HFF-Myc (cell line): ENCODE data around the gene KIFBP.
"Not testable (repeated sequence)": the region's sequence is repeated elsewhere in the genome, so short reads cannot be mapped to it uniquely, and the experiment has no call there.

ENCODE experiments used
- DNase-seq: peaks from one replicate; pipeline ENCODE4 v3.0.0-alpha.2; 2011; ENCODE audit warnings: low read depth; ENCODE audit errors: extremely low read depth
- H3K4me3 ChIP-seq: replicated peaks from 2 replicates; pipeline ENCODE4 v1.5.1; 2011; ENCODE audit warnings: low read depth, mild to moderate bottlenecking, control low read depth, low read length
- TF ChIP-seq, protein P1 (sequence below): IDR thresholded peaks from 2 replicates; pipeline ENCODE4 v1.5.1; 2012; ENCODE audit warnings: mild to moderate bottlenecking, low read depth, low read length, control low read depth; ENCODE audit errors: missing control alignments

KIFBP gene

GRCh38 chr10:69004821-69005220 lies 16.2 kb downstream of the KIFBP start:
- H3K4me3 ChIP-seq = no peak overlapping the region
- no peak for DNase-seq
- TF ChIP-seq, protein P1, sequence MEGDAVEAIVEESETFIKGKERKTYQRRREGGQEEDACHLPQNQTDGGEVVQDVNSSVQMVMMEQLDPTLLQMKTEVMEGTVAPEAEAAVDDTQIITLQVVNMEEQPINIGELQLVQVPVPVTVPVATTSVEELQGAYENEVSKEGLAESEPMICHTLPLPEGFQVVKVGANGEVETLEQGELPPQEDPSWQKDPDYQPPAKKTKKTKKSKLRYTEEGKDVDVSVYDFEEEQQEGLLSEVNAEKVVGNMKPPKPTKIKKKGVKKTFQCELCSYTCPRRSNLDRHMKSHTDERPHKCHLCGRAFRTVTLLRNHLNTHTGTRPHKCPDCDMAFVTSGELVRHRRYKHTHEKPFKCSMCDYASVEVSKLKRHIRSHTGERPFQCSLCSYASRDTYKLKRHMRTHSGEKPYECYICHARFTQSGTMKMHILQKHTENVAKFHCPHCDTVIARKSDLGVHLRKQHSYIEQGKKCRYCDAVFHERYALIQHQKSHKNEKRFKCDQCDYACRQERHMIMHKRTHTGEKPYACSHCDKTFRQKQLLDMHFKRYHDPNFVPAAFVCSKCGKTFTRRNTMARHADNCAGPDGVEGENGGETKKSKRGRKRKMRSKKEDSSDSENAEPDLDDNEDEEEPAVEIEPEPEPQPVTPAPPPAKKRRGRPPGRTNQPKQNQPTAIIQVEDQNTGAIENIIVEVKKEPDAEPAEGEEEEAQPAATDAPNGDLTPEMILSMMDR = peak; percentile 19

- TF ChIP-seq, protein P1 = no peak
- no peak overlapping the region for H3K4me3 ChIP-seq
- no peak for DNase-seq
These were observed 17.3 kb downstream of the KIFBP start for GRCh38 chr10:69005704-69006485.

DNA sequence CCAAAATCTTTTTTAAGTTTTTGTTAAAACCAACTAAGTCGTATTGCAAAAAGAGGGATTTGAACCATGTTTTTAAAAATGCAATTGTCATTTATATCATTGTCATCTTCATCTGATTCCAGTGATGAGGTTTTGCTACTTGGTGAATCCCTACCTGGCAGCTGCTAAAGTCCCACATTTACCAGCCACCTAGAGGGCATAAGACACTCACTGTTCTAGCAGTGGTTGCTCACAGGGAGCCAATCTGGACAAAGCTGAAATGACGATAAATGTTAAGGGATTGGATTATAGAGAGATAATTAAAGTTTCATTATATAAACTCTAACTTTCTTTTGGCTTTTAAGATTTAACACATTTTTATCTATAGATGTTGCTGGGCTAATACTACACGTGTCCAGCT lies 18.7 kb downstream of the KIFBP start:
- H3K4me3 ChIP-seq = no peak overlapping the region
- TF ChIP-seq, protein P1 = no peak
- DNase-seq = no peak

DNA sequence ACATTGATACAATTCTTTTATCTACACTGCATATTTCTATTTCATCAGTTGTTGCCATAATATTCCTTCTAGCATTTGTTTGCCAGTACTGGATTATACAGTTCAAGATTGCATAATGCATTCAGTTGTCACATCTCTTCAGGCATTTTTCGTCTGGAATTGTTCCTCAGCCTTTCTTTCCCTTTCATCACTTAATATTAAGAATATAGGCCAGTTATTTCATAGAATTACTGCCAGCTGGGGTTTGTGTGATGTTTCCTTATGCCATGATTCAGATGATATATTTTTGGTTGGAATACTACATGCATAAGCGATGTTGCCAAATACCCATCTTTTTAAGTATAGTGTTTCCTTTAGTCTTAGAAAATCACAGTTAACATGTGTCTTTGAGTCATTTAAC lies 20.8 kb downstream of the KIFBP start:
- TF ChIP-seq, protein P1 = no peak
- DNase-seq = no peak
- no peak overlapping the region for H3K4me3 ChIP-seq

DNA sequence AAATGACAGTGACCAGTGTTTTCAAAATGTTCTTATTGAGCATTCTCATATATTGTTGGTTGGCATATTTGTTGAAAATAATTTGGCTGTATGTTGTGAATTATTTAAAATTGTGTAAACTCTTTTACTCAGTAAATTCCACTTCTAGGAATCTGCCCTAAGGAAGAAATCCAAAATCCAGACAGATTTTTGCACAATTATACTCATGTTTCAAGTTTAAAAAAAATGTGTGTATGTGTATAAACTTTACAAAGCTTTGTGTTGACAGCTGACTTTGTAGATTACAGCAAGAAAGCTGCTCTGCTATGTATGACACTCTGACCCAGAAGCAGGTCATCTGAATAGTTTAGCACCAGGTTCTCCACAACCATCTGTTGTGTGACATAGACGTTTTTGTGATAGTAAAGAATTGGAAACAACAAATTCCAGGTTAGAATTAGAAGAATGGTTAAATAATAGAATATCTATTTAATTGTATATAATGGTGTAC lies 21.6 kb downstream of the KIFBP start:
- no peak for DNase-seq
- H3K4me3 ChIP-seq = no peak overlapping the region
- TF ChIP-seq, protein P1 = no peak

DNA sequence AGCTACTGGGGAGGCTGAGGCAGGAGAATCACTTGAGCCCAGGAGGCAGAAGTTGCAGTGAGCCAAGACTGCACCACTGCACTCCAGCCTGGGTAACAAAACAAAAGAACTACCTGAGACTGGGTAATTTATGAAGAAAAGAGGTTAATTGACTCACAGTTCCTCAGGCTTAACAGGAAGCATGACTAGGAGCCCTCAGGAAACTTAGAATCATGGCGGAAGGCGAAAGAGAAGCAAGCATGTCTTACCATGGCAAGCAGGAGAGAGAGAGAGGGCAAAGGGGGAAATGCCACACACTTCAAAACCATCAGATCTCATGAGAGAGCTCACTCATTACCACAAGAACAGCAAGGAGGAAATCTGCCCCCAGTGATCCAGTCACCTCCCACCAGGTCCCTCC lies 24.2 kb downstream of the KIFBP start:
- not testable (repeated sequence) for DNase-seq, H3K4me3 ChIP-seq

GRCh38 chr10:69014171-69014570 lies 25.6 kb downstream of the KIFBP start:
- TF ChIP-seq, protein P1 = no peak
- DNase-seq = no peak
- H3K4me3 ChIP-seq = no peak overlapping the region
